OCI-M2 (cell line): ENCODE data around the gene FKBP11.

Experiments used
- DNase-seq: peaks from one replicate; lab custom pipeline; 2025; ENCODE audit not compliant: unreplicated experiment; lab: John Stamatoyannopoulos, UW

FKBP11 gene

GRCh38 chr12:48956279-48957140 lies 31.2 kb upstream of the FKBP11 start:
- peak; percentile 61 for DNase-seq

GRCh38 chr12:48954841-48955501 lies 29.7 kb upstream of the FKBP11 start:
- DNase-seq = no peak

- no peak for DNase-seq
Observed at GRCh38 chr12:48954061-48954460, 28.8 kb upstream of the FKBP11 start.

GRCh38 chr12:48952691-48953090 lies 27.4 kb upstream of the FKBP11 start:
- DNase-seq = no peak

GRCh38 chr12:48947727-48948126 lies 22.4 kb upstream of the FKBP11 start:
- DNase-seq = no peak

- no peak for DNase-seq
Observed at GRCh38 chr12:48946943-48947342, 21.7 kb upstream of the FKBP11 start.

- DNase-seq = no peak
Observed at GRCh38 chr12:48946205-48946604, 20.9 kb upstream of the FKBP11 start.

- no peak for DNase-seq
Observed at GRCh38 chr12:48943221-48943620, 17.9 kb upstream of the FKBP11 start.

- DNase-seq = no peak
Observed at GRCh38 chr12:48940181-48940580, 14.9 kb upstream of the FKBP11 start.

GRCh38 chr12:48938805-48939204 lies 13.5 kb upstream of the FKBP11 start:
- DNase-seq = no peak

GRCh38 chr12:48937170-48937569 lies 11.9 kb upstream of the FKBP11 start:
- no peak for DNase-seq

- peak; percentile 51 for DNase-seq
Observed at GRCh38 chr12:48936379-48936979, 11.2 kb upstream of the FKBP11 start.

GRCh38 chr12:48934312-48934706 lies 9.0 kb upstream of the FKBP11 start:
- DNase-seq = no peak

GRCh38 chr12:48933664-48934311 lies 8.5 kb upstream of the FKBP11 start:
- no peak for DNase-seq

GRCh38 chr12:48932878-48933277 lies 7.6 kb upstream of the FKBP11 start:
- no peak for DNase-seq

- no peak for DNase-seq
Observed at GRCh38 chr12:48930475-48930874, 5.2 kb upstream of the FKBP11 start.

- DNase-seq = no peak
Observed at GRCh38 chr12:48929551-48929950, 4.3 kb upstream of the FKBP11 start.

- DNase-seq = no peak
Observed at GRCh38 chr12:48927261-48927660, 2.0 kb upstream of the FKBP11 start.

GRCh38 chr12:48924617-48925303 lies 532 bp downstream of the FKBP11 start:
- DNase-seq = no peak

GRCh38 chr12:48923117-48923516 lies 2.2 kb downstream of the FKBP11 start:
- no peak for DNase-seq
